HG03175 (cell line): ENCODE measurements around the gene PTPRD.

Experiments
- ATAC-seq: cut with Tn5 transposase; IDR thresholded peaks from one replicate; pipeline ENCODE4 v1.9.1; 2021; ENCODE audit warnings: mild to moderate bottlenecking, moderate library complexity; ENCODE audit not compliant: unreplicated experiment

PTPRD gene

DNA sequence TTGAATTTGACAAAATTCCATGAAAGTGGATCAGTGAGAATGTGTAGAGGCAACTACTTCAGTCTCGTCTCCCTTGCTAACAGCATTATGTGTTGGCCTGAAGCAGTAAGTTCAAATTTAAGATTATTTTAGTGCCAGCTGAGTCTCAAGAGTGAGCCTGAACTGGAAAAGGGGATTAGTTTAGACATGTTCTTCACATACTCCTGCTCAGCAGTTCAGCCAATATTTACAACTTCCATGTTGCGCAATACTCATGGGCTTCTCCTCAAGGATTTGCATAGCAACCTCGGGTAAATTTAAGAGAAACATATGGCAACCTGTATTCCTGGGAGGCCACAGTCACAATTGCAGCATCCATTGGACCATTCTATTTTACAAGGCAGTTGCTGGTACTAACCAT lies 553.8 kb downstream of the PTPRD start:
- ATAC-seq, result no peak

DNA sequence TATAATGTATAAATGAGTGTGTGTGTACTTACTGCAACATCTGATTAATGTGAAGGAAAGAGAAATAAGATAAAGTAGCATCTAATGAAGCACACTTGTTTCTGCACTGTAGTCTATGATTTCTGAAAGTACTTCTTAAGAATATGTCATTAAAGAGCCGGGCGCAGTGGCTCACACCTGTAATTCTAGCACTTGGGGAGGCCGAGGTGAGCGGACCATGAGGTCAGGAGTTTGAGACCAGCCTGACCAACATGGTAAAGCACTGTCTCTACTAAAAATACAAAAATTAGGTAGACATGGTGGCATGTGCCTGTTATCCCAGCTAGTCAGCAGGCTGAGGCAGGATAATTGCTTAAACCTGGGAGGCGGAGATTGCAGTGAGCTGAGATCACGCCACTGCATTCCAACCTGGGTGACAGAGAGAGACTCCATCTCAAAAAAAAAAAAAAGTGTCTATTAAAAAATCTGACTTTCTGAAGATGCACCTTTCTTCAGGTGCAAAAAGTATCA lies 556.9 kb downstream of the PTPRD start:
- no peak for ATAC-seq

DNA sequence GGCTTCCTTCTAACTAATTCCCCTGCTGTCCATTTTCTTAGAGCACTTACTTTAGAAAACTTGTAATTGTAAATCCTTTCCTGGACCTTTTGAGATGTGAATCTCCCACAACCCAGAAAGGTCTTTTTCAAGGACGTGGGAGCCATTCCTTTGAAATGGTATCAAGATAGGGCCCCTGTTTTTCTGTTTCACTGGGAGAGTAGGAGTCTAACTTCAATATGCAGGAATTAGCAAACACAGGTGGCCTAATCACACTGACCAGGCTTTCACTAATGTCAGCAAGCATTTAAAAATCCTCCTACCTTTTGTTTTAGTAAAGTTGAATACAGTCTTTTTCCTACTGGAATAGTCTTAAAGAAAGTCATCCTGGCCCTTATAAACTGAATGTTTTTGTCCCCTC lies 558.3 kb downstream of the PTPRD start:
- no peak for ATAC-seq

DNA sequence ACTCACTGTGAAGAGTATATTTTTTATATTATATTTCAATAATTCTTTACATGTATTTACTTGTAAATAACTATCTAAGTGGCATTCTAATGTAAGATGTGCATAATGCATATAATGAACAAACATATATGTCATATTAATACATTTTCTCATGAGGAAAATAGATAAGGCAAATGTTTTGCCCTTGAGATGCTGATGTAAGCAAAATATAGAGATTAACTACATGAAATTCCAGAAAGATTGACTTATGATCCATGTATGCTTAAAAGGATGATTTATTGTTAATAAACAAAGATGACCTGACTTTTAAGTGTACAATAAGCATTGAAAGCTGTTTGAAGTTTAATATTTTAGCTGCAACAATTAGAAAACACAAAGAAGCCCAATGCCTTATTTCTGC lies 559.9 kb downstream of the PTPRD start:
- ATAC-seq, result no peak

DNA sequence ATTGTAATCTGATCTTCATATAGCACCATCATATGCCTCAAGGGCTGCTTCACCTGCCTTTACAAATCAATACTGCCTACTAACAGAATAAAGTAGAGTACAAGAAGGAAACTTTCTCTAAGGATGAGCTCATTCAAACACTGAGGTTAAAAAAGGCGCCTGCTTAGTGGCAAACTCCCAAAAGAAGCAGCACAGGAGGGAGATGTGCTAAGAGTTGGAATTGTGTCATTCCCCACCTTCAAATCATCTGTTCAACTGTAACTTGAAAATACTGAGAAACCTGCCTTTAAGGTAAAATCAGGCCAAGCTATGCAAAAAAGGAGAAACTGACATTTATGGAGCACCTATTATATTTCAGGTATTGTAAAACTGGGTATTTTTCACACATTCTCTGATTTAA lies 560.6 kb downstream of the PTPRD start:
- no peak for ATAC-seq

DNA sequence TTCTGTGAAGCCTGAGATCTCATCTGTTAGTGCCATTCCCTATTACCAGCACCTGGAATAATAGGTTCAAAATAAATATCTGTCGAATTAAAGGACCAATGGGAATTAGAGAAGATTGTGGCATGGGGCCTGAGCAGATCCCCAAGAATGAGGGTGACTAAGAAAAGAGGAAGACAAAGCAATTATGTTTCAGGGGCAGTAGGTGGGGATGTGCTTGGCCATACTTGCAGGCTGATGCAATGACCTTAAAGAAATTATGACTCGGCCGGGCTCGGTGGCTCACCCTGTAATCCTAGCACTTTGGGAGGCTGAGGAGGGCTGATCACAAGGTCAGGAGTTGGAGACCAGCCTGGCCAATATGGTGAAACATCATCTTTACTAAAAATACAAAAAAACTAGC lies 562.8 kb downstream of the PTPRD start:
- no peak for ATAC-seq

DNA sequence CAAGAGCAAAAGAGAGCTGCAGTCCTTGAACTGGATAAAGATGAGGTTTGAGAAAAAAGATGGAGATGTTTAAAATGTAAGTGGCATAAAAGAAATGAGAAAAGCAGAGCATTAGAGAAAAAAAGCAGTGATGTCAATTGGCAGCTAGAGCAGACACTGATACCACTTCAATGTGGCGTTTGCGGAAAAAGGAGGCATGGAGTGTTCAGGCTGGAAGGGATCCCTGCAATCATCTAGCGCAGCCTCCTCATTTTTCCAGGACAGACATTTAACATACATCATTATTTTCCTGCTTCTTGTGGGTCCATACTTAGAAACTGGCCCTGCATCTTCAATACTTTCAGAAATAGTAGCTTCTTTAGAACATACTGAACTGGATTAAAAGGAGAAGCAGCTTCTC lies 563.8 kb downstream of the PTPRD start:
- ATAC-seq, result no peak

DNA sequence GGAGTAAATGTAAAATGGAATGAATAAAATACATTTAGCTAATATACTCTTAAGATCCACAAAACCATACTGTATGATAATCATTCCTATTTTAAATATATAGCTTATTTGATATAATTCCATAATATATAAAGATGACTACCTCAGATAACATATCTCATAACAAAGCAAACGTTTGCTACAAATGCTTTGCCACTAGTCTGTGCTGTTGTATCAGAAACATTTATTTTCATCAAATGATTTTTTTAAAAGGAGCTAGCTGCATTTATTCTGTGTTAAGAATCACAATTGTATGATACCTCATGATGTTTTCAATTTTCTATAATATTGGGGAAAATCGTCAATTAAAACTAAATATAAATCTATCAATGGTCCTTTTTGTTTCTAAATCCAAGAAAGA lies 567.2 kb downstream of the PTPRD start:
- no peak for ATAC-seq

DNA sequence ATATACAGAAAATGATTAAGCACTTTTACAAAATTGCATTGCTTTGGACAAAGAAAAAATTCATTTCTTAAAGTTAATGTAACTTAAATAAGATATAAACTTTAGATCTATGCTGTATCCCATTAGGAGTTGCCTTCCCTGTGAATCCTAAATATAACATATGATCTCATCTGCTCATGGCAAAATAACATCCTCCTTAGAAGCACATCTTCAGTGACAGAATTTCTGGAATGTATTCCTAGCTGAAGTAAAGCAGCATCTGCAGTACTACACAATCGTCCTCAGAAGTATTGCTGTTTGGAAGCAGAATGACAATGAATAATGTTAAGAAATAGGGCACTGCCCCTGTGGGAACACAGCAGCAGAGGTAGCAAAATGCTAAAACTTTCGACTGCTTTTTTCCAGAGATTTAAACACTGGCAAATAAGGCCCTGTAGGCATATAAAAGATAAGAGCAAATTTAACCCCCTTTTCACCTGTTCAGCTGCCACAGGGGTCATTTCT lies 571.0 kb downstream of the PTPRD start:
- no peak for ATAC-seq

DNA sequence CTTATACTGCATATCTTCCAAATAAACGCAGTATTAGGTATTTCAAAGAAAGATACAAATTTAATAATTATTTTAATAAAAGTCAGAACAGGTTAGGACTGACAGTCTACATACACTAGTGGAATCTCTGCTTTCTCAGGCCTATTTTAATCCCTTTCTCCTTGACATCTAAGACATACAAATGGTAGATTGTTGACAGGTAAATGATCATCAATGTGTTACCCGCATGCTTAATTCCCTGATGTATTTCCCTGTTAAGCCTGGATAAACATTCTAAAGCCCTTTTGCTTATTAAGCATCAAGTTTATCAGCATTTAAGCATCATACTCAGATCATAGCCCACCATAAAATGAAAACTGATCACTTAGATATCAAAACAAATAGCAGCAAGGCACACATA lies 576.7 kb downstream of the PTPRD start:
- no peak for ATAC-seq

DNA sequence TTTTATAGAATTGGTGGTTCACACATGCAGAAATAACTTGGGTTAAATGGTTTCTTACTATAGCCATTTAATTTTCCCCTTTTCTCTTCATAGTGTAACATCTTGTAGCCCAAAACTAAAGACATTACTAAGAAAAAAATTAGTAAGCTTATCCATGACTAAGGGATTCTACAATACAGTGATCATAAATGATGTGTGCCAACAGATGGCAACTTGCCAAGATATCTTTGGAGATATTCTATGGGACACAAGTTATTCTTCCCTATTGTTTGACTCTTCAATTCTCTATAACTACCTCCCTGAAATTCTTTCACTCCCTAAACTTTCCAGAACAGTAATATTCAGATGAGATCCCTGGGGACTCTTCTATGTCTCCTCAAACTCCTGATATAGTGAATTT lies 580.6 kb downstream of the PTPRD start:
- ATAC-seq, result no peak

DNA sequence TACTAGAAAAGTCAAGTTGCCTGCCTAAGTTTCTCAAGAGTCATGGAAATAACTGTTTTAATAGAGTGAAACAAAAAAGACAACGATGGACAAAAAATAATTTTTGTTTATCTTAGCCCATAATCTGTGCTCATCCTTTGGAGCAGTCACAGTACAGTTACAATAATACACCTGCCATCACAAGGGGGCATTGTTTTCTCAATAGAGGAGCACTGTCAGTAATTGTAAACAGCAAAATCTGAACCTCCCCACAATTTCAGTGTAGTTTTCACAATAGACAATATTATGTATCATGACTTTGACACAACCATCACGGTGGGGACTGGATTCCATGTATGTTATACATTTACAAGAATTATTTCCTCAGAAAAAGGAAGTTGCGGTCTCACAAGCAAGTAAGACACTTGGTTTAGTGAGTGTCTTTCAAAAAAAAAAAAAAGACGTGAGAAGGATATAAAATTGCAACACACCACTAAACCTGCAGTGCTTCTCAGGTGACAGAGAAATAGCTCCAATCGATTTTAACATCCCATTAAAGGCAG lies 586.3 kb downstream of the PTPRD start:
- no peak for ATAC-seq

DNA sequence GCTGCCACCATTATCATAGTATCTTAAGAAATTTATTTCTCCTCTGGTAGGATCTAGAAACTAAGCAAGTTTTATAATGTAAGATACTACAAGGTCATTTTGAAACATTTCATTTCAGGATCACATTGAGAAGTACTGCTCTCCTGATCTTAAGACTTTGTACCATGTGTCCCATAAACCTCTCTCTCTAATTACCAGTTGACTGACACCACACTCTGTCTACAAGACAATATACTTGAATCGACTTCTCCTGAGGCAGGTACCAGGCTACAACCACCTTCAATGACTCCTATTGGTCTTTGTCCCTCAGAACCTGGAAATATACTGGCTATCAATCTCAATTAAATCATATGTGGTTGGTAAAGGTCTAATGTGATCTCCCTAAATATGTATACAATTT lies 597.0 kb downstream of the PTPRD start:
- ATAC-seq, result no peak

DNA sequence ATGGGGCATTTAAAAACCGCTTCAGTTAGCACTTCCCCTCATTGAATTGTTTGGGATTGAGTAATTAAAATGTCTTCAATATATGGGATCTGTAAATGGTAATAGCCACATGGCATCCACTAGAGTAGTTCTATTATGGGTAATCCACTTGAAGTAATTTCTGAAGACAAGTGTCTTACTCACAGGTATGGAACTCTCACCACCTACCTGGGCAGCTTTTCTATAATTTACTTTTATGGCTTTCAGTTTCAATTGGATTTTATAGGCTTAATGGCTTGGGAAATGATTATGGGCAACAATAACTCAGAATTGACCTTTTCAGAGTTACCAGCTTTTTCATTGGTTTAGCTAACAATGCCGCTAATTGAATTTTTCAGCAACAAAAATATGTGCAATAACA lies 597.9 kb downstream of the PTPRD start:
- no peak for ATAC-seq

DNA sequence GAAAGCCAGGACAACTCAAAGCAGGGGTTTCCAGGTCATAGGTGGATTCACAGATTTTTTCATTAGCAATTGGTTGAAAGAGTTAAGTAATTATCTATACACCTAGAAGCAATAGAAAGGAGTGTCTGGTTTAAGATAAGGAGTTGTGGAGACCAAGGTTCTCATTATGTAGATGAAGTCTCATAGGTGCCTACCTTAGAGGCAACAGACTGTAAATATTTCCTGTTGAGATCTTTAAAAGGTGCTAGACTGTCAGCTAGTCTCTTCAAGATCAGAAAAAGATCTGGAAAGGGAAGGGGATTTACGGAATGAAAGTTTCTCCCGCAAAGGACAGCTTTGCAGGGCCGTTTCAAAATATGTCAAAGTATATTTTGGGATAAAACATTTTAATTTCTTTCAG lies 603.4 kb downstream of the PTPRD start:
- ATAC-seq, result no peak

DNA sequence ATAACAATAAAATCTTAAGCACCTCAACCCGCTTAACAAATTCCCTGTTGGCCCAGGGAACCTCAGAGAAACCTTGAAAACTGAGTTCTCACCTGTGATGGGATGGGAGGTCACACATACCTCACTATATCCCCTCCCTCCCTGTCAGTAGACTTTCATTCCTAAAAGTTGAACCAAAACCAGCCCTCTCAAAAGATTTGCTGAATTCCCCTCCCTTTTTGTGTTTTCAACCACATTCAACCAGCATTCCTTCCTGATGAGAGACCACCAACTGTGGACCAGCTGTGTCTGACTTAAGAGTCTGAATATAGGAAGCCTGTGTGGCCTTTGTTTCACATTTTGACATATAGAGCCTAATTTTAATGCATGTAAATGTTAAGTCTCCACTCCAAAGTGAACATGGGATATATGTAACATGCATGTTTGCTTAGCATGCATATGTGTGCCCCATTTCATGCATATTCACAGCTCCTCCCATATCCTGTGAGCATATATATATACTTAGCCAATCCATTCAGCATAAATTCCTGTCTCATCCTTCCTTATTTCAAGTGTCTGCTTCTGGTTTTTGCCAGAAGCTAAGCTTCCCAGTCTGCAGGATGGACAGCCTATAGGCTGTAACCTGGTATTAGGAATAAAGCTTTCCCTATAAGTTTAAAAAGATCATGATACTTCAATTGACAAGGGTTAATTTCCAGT lies 604.6 kb downstream of the PTPRD start:
- ATAC-seq, result no peak

DNA sequence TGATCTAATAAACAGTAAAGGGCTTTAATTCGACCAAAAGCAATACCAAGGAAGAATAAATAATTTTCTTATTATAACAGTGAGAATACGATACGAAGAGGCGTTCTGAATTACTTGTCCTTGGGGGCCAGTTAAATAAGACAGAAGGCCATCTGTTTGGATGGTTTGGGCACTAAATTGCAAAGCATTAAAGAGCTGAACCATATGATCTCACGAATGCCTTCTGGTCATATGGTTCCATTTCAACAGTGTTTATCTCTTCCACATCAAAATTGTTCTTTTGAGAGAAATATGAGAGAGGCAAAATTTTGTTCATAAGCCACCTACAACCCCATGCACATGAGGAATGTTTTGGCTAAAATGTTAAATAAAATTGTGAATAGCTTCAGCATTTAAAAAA lies 605.4 kb downstream of the PTPRD start:
- no peak for ATAC-seq

DNA sequence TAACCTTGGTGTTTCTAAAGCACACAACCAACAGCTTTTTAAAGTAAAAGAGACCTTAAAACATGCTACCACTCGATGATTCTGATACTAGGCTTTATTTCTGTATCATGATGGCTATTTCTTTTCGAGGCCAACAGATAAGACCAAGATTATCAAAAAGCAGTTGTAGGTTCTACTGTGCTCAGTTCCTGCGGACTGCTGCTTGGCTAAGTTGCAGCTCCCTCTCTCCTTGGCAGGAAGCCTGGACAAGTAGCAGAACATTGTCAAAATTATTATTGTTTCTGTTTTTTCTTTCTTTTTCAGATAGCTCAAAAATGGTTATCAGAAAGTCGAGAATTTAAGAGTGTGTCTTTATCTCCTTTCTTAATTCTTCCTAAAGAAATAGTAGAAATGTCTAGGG lies 607.6 kb downstream of the PTPRD start:
- no peak for ATAC-seq

DNA sequence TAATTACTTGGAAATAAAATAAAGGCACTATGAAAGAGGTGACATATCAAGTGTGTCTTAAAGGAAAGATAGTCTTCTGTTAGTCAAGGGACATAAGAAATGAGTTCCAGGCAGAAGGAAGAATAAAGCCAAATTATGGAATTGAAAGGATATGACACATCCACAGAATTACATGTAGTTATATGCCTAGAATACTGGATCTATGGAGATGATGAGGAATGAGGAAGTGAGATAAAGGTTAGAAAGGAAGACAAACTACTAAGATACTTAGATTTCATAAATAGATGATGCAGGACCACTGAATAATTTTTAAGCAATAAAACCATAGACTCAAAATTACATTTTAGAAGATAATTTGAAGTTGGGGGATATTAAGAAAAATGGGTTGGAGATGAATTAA lies 609.8 kb downstream of the PTPRD start:
- ATAC-seq, result no peak

DNA sequence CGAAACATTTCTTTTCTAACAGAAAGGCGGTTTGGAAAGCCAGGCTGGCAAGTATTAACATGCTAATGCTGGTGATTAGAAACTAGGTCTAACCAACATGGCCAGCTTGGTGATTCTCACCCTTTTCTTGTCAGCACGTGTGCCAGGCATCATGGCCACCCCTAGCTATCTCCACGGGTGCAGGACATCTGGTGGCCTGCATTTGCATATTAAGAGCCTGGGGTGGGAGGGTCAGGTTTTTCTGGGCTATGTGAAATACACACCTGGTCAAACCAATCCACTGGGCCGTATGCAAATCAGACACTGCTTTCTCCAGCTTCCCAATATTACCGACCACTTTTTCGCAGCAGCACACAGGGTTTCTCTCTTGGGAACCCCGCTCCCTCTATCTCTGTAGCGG lies 612.1 kb downstream of the PTPRD start:
- no peak for ATAC-seq

DNA sequence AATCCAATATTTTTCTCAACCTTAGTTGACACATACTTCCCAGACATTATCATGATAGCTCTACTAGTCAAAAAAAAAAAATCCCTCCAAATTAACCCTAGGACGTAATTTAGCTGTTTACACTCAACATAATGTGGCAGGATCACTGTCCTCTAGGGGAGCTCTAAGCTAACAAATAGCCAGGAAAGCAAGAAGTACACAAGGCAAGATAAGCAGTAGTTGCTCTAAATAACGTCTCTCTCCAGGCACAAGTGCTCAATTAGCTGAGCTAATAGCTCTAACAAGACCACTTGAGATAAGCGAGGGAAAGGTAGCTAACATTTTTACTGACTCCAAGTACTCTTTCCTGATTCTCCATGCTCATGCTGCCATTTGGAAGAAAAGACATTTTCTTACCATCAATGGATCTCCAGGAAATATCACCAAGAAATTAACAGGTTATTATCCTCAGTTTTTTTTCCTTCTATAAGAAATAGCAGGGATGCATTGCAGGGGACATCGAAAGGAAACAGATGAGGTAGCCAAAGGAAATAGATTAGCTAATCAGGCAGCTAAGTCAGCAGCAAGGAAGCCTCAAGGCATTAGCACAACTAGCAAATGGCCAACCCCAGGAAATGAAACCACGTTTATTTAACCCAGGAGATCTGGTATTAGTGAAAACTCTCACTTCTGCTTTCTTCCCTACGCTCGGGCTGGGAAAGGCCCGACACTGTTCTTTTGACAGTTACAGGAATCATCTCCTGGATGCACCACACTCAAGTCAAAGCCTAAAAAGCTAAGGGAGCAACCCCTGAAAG lies 614.1 kb downstream of the PTPRD start:
- ATAC-seq, result peak; percentile 57

DNA sequence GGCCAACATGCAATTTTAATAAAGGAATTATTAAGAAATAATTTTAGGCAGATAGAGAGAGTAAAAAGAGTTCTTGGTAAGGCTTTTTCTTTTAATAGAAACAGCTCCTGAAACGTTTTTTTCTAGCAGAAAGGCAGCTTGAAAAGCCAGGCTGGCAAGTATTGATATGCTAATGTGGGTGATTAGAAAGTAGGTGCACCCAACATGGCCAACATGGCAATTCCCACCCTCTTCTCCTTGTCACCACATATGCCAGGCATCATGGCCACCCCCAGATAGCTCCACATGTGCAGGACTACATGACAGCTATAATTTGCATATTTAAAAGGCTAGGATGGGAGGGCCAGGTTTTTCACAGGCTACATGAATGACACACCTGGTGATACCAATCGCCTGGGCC lies 615.2 kb downstream of the PTPRD start:
- no peak for ATAC-seq
